H9 (cell line): ENCODE results near the gene APBA2. TPM values are rescaled to one million over a fixed set of nuclear protein-coding genes. Genes with fewer than 3 reads are reported as not detected.
A peak's percentile ranks its signal among the peaks of the same experiment; 100 is the strongest.

Experiments
- DNase-seq: peaks from one replicate; pipeline ENCODE4 v3.0.0-alpha.2; 2017
- H2AFZ ChIP-seq: one replicate; pipeline ENCODE4 v1.6.1; 2013; ENCODE audit warnings: mild to moderate bottlenecking, low read length, control low read depth, moderate library complexity
- H2AK5ac ChIP-seq: 2 replicates; pipeline ENCODE4 v1.6.1; 2013; ENCODE audit warnings: low read length, control low read depth, mixed read lengths; ENCODE audit not compliant: insufficient read length
- H2BK120ac ChIP-seq: one replicate; pipeline ENCODE4 v1.6.1; 2013; ENCODE audit warnings: low read depth, mild to moderate bottlenecking, low read length, control low read depth, inconsistent platforms; ENCODE audit not compliant: poor library complexity, severe bottlenecking
- H2BK12ac ChIP-seq: 2 replicates; pipeline ENCODE4 v1.6.1; 2013; ENCODE audit warnings: low read length, control low read depth, mixed read lengths, low read depth; ENCODE audit not compliant: insufficient read length
- H2BK15ac ChIP-seq: 2 replicates; pipeline ENCODE4 v1.6.1; 2013; ENCODE audit warnings: low read depth, low read length, control low read depth
- H2BK20ac ChIP-seq: one replicate; pipeline ENCODE4 v1.6.1; 2013; ENCODE audit warnings: low read depth, mild to moderate bottlenecking, low read length, control low read depth, inconsistent platforms; ENCODE audit not compliant: poor library complexity, severe bottlenecking
- H2BK5ac ChIP-seq: 2 replicates; pipeline ENCODE4 v1.6.1; 2013; ENCODE audit warnings: low read length, control low read depth, mixed read lengths; ENCODE audit not compliant: insufficient read length
- H3K14ac ChIP-seq: 2 replicates; pipeline ENCODE4 v1.6.1; 2013; ENCODE audit warnings: low read length, control low read depth; ENCODE audit not compliant: insufficient read depth
- H3K18ac ChIP-seq: 2 replicates; pipeline ENCODE4 v1.6.1; 2013; ENCODE audit warnings: low read depth, mild to moderate bottlenecking, mixed read lengths, low read length, control low read depth; ENCODE audit not compliant: insufficient read length
- H3K23ac ChIP-seq: 2 replicates; pipeline ENCODE4 v1.6.1; 2013; ENCODE audit warnings: low read length, control low read depth, mixed read lengths, low read depth; ENCODE audit not compliant: insufficient read length
- H3K23me2 ChIP-seq: 2 replicates; pipeline ENCODE4 v1.6.1; 2013; ENCODE audit warnings: low read depth, mild to moderate bottlenecking, mixed read lengths, low read length, control low read depth; ENCODE audit not compliant: insufficient read length, poor library complexity, severe bottlenecking
- H3K27ac ChIP-seq: 2 replicates; pipeline ENCODE4 v1.5.1; 2013; ENCODE audit warnings: low read length, control low read depth, mixed read lengths, low read depth; ENCODE audit not compliant: insufficient read length
- H3K27me3 ChIP-seq: 2 replicates; pipeline ENCODE4 v1.6.1; 2013; ENCODE audit warnings: low read length, control low read depth, inconsistent platforms; ENCODE audit not compliant: insufficient read depth
- H3K4ac ChIP-seq: 2 replicates; pipeline ENCODE4 v1.6.1; 2013; ENCODE audit warnings: low read depth, mild to moderate bottlenecking, control low read depth, inconsistent platforms, low read length, moderate library complexity
- H3K4me1 ChIP-seq: 2 replicates; pipeline ENCODE4 v1.6.1; 2013; ENCODE audit warnings: low read length, control low read depth, inconsistent platforms; ENCODE audit not compliant: insufficient read depth
- H3K4me2 ChIP-seq: 2 replicates; pipeline ENCODE4 v1.6.1; 2013; ENCODE audit warnings: low read length, control low read depth, mixed read lengths; ENCODE audit not compliant: insufficient read length, insufficient read depth
- H3K56ac ChIP-seq: 2 replicates; pipeline ENCODE4 v1.6.1; 2013; ENCODE audit warnings: low read depth, mild to moderate bottlenecking, mixed read lengths, low read length, control low read depth; ENCODE audit not compliant: insufficient read length
- H3K79me1 ChIP-seq: 2 replicates; pipeline ENCODE4 v1.6.1; 2013; ENCODE audit warnings: low read depth, mild to moderate bottlenecking, moderate library complexity, low read length, control low read depth, inconsistent platforms; ENCODE audit not compliant: insufficient read depth, poor library complexity, severe bottlenecking
- H3K79me2 ChIP-seq: 2 replicates; pipeline ENCODE4 v1.6.1; 2013; ENCODE audit warnings: low read length, control low read depth, inconsistent platforms; ENCODE audit not compliant: insufficient read depth
- H3K9ac ChIP-seq: 2 replicates; pipeline ENCODE4 v1.6.1; 2013; ENCODE audit warnings: low read length, control low read depth, mixed read lengths; ENCODE audit not compliant: insufficient read length; ENCODE audit errors: extremely low read depth
- H3K9me3 ChIP-seq: one replicate; pipeline ENCODE4 v1.6.1; 2013; ENCODE audit warnings: low read depth, low read length, inconsistent platforms; ENCODE audit not compliant: control insufficient read depth
- H3T11ph ChIP-seq: one replicate; pipeline ENCODE4 v1.6.1; 2013; ENCODE audit warnings: mild to moderate bottlenecking, low read length, control low read depth, inconsistent platforms
- H4K20me1 ChIP-seq: one replicate; pipeline ENCODE4 v1.6.1; 2013; ENCODE audit not compliant: control insufficient read depth, insufficient read length, insufficient read depth
- H4K5ac ChIP-seq: 2 replicates; pipeline ENCODE4 v1.6.1; 2013; ENCODE audit warnings: low read depth, mild to moderate bottlenecking, mixed read lengths, low read length, control low read depth; ENCODE audit not compliant: insufficient read length
- H4K8ac ChIP-seq: replicated peaks from 2 replicates; pipeline ENCODE4 v1.6.1; 2013; ENCODE audit warnings: low read length, control low read depth, mixed read lengths, low read depth; ENCODE audit not compliant: insufficient read length
- H4K91ac ChIP-seq: 2 replicates; pipeline ENCODE4 v1.6.1; 2013; ENCODE audit warnings: low read depth, mild to moderate bottlenecking, moderate library complexity, mixed read lengths, low read length, control low read depth; ENCODE audit not compliant: insufficient read length
- H3K27ac Mint-ChIP-seq, 3 experiments: 2 replicates in 2 of 3; 3 replicates in 1 of 3; pipeline ENCODE4 v1.8.0; 2020 to 2021; ENCODE audit warnings: mixed read lengths in 3 of 3, mild to moderate bottlenecking in 1 of 3, moderate library complexity in 1 of 3
- H3K27me3 Mint-ChIP-seq: 2 replicates; pipeline ENCODE4 v1.8.0; 2021; ENCODE audit warnings: low read depth, mild to moderate bottlenecking, moderate library complexity, mixed read lengths
- H3K36me3 Mint-ChIP-seq, 3 experiments: 2 replicates in 2 of 3; 3 replicates in 1 of 3; pipeline ENCODE4 v1.8.0; 2020 to 2021; ENCODE audit warnings: low read depth in 3 of 3, mixed read lengths in 3 of 3; ENCODE audit not compliant: insufficient read depth in 1 of 3
- H3K4me1 Mint-ChIP-seq, 2 experiments: 2 replicates each; pipeline ENCODE4 v1.8.0; 2020; ENCODE audit warnings: mixed read lengths in 2 of 2
- H3K4me3 Mint-ChIP-seq, 2 experiments: 2 replicates in 1 of 2; 3 replicates in 1 of 2; pipeline ENCODE4 v1.8.0; 2020 to 2021; ENCODE audit warnings: mild to moderate bottlenecking in 2 of 2, mixed read lengths in 2 of 2, moderate library complexity in 1 of 2
- H3K9me3 Mint-ChIP-seq, 2 experiments: 2 replicates in 1 of 2; 3 replicates in 1 of 2; pipeline ENCODE4 v1.8.0; 2020; ENCODE audit warnings: mild to moderate bottlenecking in 2 of 2, mixed read lengths in 2 of 2, moderate library complexity in 1 of 2
- CTCF ChIP-seq: fragments of 200-600 bp; sonication (generic); conservative IDR thresholded peaks from 3 replicates; pipeline ENCODE4 v1.8.0; 2021; ENCODE audit warnings: antibody characterized with exemption, mild to moderate bottlenecking
- WGBS: extraction: QIAGEN DNeasy Blood & Tissue Kit; methylation state at CpG from one replicate; pipeline ENCODE4 v1.1.7; 2013; ENCODE audit warnings: missing lambda C conversion rate, low lambda C conversion rate, mixed read lengths; ENCODE audit not compliant: insufficient read length; ENCODE audit errors: extremely low coverage; 5-methylcytosine and 5-hydroxymethylcytosine counted together
- total RNA-seq: library from RNA; stranded (reverse); gene quantifications from 2 replicates; pipeline ENCODE4 v1.2.1, GENCODE V29; 2021

The APBA2 gene
- total RNA-seq, 1 experiment from 2014 or later = 14.3 TPM

GRCh38 chr15:29134239-29134638 lies 248.5 kb downstream of the APBA2 start:
- Histone ChIP-seq H3K18ac (no peak overlapping the region), H3K9ac (no peak overlapping the region), H2BK5ac (no peak overlapping the region), H3K27me3 (no peaks in the 10 kb centered on the region), H4K8ac (no peak overlapping the region), H3T11ph (no peak overlapping the region), H3K4me1 (no peaks in the 10 kb centered on the region), H2BK15ac (no peak overlapping the region), H3K23me2 (no peaks in the 10 kb centered on the region), H3K56ac (no peak overlapping the region), H3K27ac (no peak overlapping the region), H2BK120ac (no peak overlapping the region), H2AFZ (no peak overlapping the region), H2BK12ac (no peak overlapping the region), H3K9me3 (no peaks in the 10 kb centered on the region), H2AK5ac (no peak overlapping the region), H4K5ac (no peak overlapping the region), H3K4ac (no peak overlapping the region), H4K91ac (no peak overlapping the region), H3K23ac (no peak overlapping the region), H3K4me2 (no peak overlapping the region), H3K79me1 (no peaks in the 10 kb centered on the region), H3K14ac (no peak overlapping the region), H2BK20ac (no peak overlapping the region), H3K79me2 (no peaks in the 10 kb centered on the region), H4K20me1 (no peaks in the 10 kb centered on the region)
- no peak for TF ChIP-seq CTCF
- Mint-ChIP-seq H3K9me3 (no peaks in the 10 kb centered on the region), H3K27me3 (no peaks in the 10 kb centered on the region; the same call in 1 of the 2 replicates), H3K27ac (peak overlapping the region in 1 of 3 experiments; percentile 55; a peak in 1 of 7 replicates), H3K36me3 (no peaks in the 10 kb centered on the region), H3K4me3 (no peak overlapping the region), H3K4me1 (peaks cover 11 to 26% of the 10 kb centered on the region in 2 experiments)
- peak; percentile 14 for DNase-seq
- WGBS = no CpG with 5 or more reads among the region's 6 CpGs
